GM18505 (cell line): ENCODE data around the gene KLF16.

Source experiments
- ATAC-seq: cut with Tn5 transposase; IDR thresholded peaks from one replicate; pipeline ENCODE4 v1.9.1; 2021; ENCODE audit not compliant: unreplicated experiment
- POLR2A ChIP-seq: IDR thresholded peaks from 4 replicates; pipeline ENCODE4 v1.6.1; 2011; ENCODE audit warnings: borderline replicate concordance; ENCODE audit not compliant: insufficient read depth, insufficient read length; ENCODE audit errors: extremely low read depth

The KLF16 gene

GRCh38 chr19:1863328-1863637 lies at the start of gene KLF16:
TSS of gene KLF16 (minus strand) at chr19:1863579. CDS start at chr19:1863497, 82 bp downstream.
- peak; percentile 65 for TF ChIP-seq POLR2A
- no peak for ATAC-seq

GRCh38 chr19:1912760-1913505 lies 49.6 kb upstream of the KLF16 start:
- TF ChIP-seq POLR2A: no peak
- no peak for ATAC-seq

- TF ChIP-seq POLR2A: no peak
- no peak for ATAC-seq
Measured at GRCh38 chr19:1911995-1912394, 48.6 kb upstream of the KLF16 start.

- TF ChIP-seq POLR2A: no peak
- no peak for ATAC-seq
Measured at GRCh38 chr19:1911098-1911497, 47.7 kb upstream of the KLF16 start.

GRCh38 chr19:1910177-1910576 lies 46.8 kb upstream of the KLF16 start:
- no peak for TF ChIP-seq POLR2A
- ATAC-seq: no peak

GRCh38 chr19:1909761-1910080 lies 46.3 kb upstream of the KLF16 start:
- no peak for ATAC-seq

GRCh38 chr19:1908364-1908678 lies 44.9 kb upstream of the KLF16 start:
- no peak for TF ChIP-seq POLR2A
- ATAC-seq: no peak

More at GRCh38 chr19:1909761-1910080, 46.3 kb upstream of the KLF16 start:
- TF ChIP-seq POLR2A: no peak

GRCh38 chr19:1907563-1908363 lies 44.4 kb upstream of the KLF16 start:
- no peak for TF ChIP-seq POLR2A

GRCh38 chr19:1906985-1907562 lies 43.7 kb upstream of the KLF16 start:
- no peak for ATAC-seq
- no peak for TF ChIP-seq POLR2A

More at GRCh38 chr19:1907563-1908363, 44.4 kb upstream of the KLF16 start:
- no peak for ATAC-seq

- ATAC-seq: no peak
- no peak for TF ChIP-seq POLR2A
Measured at GRCh38 chr19:1905863-1906375, 42.5 kb upstream of the KLF16 start.

GRCh38 chr19:1905110-1905862 lies 41.9 kb upstream of the KLF16 start, which contains the start of the genes ADAT3 and SCAMP4:
TSS of gene ADAT3 (plus strand) at chr19:1905399. CDS start at chr19:1912048, 6,649 bp downstream.
TSS of gene SCAMP4 (plus strand) at chr19:1905399. CDS start at chr19:1915020, 9,621 bp downstream.
- peak; percentile 76 for ATAC-seq
- TF ChIP-seq POLR2A: peak; percentile 64

- ATAC-seq: no peak
- TF ChIP-seq POLR2A: no peak
Measured at GRCh38 chr19:1904860-1905109, 41.4 kb upstream of the KLF16 start.

GRCh38 chr19:1902923-1903322 lies 39.5 kb upstream of the KLF16 start:
- no peak for ATAC-seq
- TF ChIP-seq POLR2A: no peak
